ENCODE data around the gene C2.

Gene C2

GRCh38 chr6:31911826-31912585, 15.5 kb upstream of the C2 start:
- Histone ChIP-seq H3K79me2 (ENCODE audit: insufficient read depth, low read length) (no peaks in the 10 kb centered on the region), H3K9ac (ENCODE audit: low read length) (no peak overlapping the region), H3F3A (ENCODE audit: insufficient read depth) (peaks cover 3% of the 10 kb centered on the region; the same call in 1 of the 2 replicates), H3K9me2 (replicated peaks; ENCODE audit: insufficient read depth, low read length) (no peaks in the 10 kb centered on the region), H4K20me1 (ENCODE audit: low read depth, low read length) (no peaks in the 10 kb centered on the region), H3K27ac (ENCODE audit: low read depth, low read length) (no peak overlapping the region), H3K36me3 (ENCODE audit: low read length) (no peaks in the 10 kb centered on the region), H3K27me3 (ENCODE audit: low read length) (no peaks in the 10 kb centered on the region), H3K4me2 (ENCODE audit: low read depth, low read length, poor library complexity, severe bottlenecking) (no peak overlapping the region), H3K9me3 (ENCODE audit: insufficient read depth, low read length) (no peaks in the 10 kb centered on the region), H3K4me3 (ENCODE audit: insufficient read depth, low read length, poor library complexity, severe bottlenecking) (no peak overlapping the region), H2AFZ (ENCODE audit: low read depth, low read length, severe bottlenecking) (no peak overlapping the region)
- TF ChIP-seq EZH2phosphoT487 (conservative IDR thresholded peaks at IDR 0.05; ENCODE audit: low read length) (no peak), CTCF (IDR thresholded peaks at IDR 0.05; ENCODE audit: insufficient read depth, low read length, poor library complexity, severe bottlenecking) (no peak)

- H3K36me3 ChIP-seq (ENCODE audit: low read length), result no peaks in the 10 kb centered on the region
- no peaks in the 10 kb centered on the region for H3K79me2 ChIP-seq (ENCODE audit: insufficient read depth, low read length)
- H3K9me3 ChIP-seq (ENCODE audit: insufficient read depth, low read length), result no peaks in the 10 kb centered on the region
- no peak overlapping the region for H3K4me2 ChIP-seq (ENCODE audit: low read depth, low read length, poor library complexity, severe bottlenecking)
- H4K20me1 ChIP-seq (ENCODE audit: low read depth, low read length), result no peaks in the 10 kb centered on the region
- no peak overlapping the region for H2AFZ ChIP-seq (ENCODE audit: low read depth, low read length, severe bottlenecking)
- H3K9ac ChIP-seq (ENCODE audit: low read length), result no peak overlapping the region
- no peak for TF ChIP-seq CTCF (IDR thresholded peaks at IDR 0.05; ENCODE audit: insufficient read depth, low read length, poor library complexity, severe bottlenecking)
- no peak for TF ChIP-seq EZH2phosphoT487 (conservative IDR thresholded peaks at IDR 0.05; ENCODE audit: low read length)
- no peaks in the 10 kb centered on the region for H3K27me3 ChIP-seq (ENCODE audit: low read length)
- H3K4me3 ChIP-seq (ENCODE audit: insufficient read depth, low read length, poor library complexity, severe bottlenecking), result no peak overlapping the region
- H3K27ac ChIP-seq (ENCODE audit: low read depth, low read length), result no peak overlapping the region
- no peaks in the 10 kb centered on the region for H3K9me2 ChIP-seq (replicated peaks; ENCODE audit: insufficient read depth, low read length)
- no peaks in the 10 kb centered on the region for H3F3A ChIP-seq (ENCODE audit: insufficient read depth)
Measured at GRCh38 chr6:31915351-31915750, 12.2 kb upstream of the C2 start.

GRCh38 chr6:31915756-31916155, 11.8 kb upstream of the C2 start:
- no peaks in the 10 kb centered on the region for H3K9me3 ChIP-seq (ENCODE audit: insufficient read depth, low read length)
- no peak overlapping the region for H3K27ac ChIP-seq (ENCODE audit: low read depth, low read length)
- H3K9me2 ChIP-seq (replicated peaks; ENCODE audit: insufficient read depth, low read length), result no peaks in the 10 kb centered on the region
- no peak overlapping the region for H2AFZ ChIP-seq (ENCODE audit: low read depth, low read length, severe bottlenecking)
- H3F3A ChIP-seq (ENCODE audit: insufficient read depth), result no peaks in the 10 kb centered on the region
- no peaks in the 10 kb centered on the region for H3K79me2 ChIP-seq (ENCODE audit: insufficient read depth, low read length)
- H3K27me3 ChIP-seq (ENCODE audit: low read length), result no peaks in the 10 kb centered on the region
- H3K4me2 ChIP-seq (ENCODE audit: low read depth, low read length, poor library complexity, severe bottlenecking), result no peak overlapping the region
- H3K36me3 ChIP-seq (ENCODE audit: low read length), result no peaks in the 10 kb centered on the region
- no peak overlapping the region for H3K4me3 ChIP-seq (ENCODE audit: insufficient read depth, low read length, poor library complexity, severe bottlenecking)
- no peak overlapping the region for H3K9ac ChIP-seq (ENCODE audit: low read length)
- no peaks in the 10 kb centered on the region for H4K20me1 ChIP-seq (ENCODE audit: low read depth, low read length)
- TF ChIP-seq CTCF (IDR thresholded peaks at IDR 0.05; ENCODE audit: insufficient read depth, low read length, poor library complexity, severe bottlenecking) (no peak), EZH2phosphoT487 (conservative IDR thresholded peaks at IDR 0.05; ENCODE audit: low read length) (no peak)

All from SU-DHL-6 (cell line).